IMR-90 (cell line): ENCODE measurements around the gene MX1. TPM values are rescaled to one million over a fixed set of nuclear protein-coding genes. Genes with fewer than 3 reads are reported as not detected.

Source experiments
- ATAC-seq: fragments of 200-7000 bp; cut with Tn5 transposase; 2 replicates; pipeline ENCODE4 v1.9.1; 2020; ENCODE audit warnings: low read depth, mild to moderate bottlenecking, moderate library complexity
- BruUV-seq: library from RNA; stranded (reverse); fragments of 400-500 nt; replicated peaks from 2 replicates; lab custom pipeline; 2021; lab: Mats Ljungman, UMichigan
- CTCF ChIA-PET: fragments of 300-600 bp; formaldehyde crosslinking; extraction: SDS; loops from one replicate; lab custom pipeline; 2021; ENCODE audit warnings: antibody characterized with exemption; lab: Yijun Ruan, JAX
- POLR2A ChIA-PET: fragments of 300-600 bp; sonication (Branson Sonifier 250); formaldehyde crosslinking; loops from one replicate; lab custom pipeline; 2022; ENCODE audit warnings: antibody characterized with exemption; ENCODE audit not compliant: unreplicated experiment; lab: Charles Lee
- DNase-seq: peaks from one replicate; pipeline ENCODE4 v3.0.0; 2013
- H2AFZ ChIP-seq: replicated peaks from 2 replicates; pipeline ENCODE3; 2013; ENCODE audit warnings: low read length, mild to moderate bottlenecking; ENCODE audit not compliant: poor library complexity
- H2AK5ac ChIP-seq: 2 replicates; pipeline ENCODE4 v1.6.1; 2013; ENCODE audit warnings: low read depth, low read length, inconsistent platforms
- H2AK9ac ChIP-seq: replicated peaks from 2 replicates; pipeline ENCODE3; 2013; ENCODE audit warnings: mild to moderate bottlenecking, low read depth, low read length, moderate library complexity; ENCODE audit not compliant: poor library complexity
- H2BK120ac ChIP-seq: 2 replicates; pipeline ENCODE4 v1.6.1; 2013; ENCODE audit warnings: low read depth, low read length, inconsistent platforms
- H2BK15ac ChIP-seq: 3 replicates; pipeline ENCODE4 v1.6.1; 2013; ENCODE audit warnings: low read depth, low read length, inconsistent platforms
- H2BK20ac ChIP-seq: 2 replicates; pipeline ENCODE4 v1.6.1; 2013; ENCODE audit warnings: low read depth, mild to moderate bottlenecking, inconsistent platforms, low read length, moderate library complexity
- H2BK5ac ChIP-seq: 2 replicates; pipeline ENCODE4 v1.6.1; 2013; ENCODE audit warnings: mild to moderate bottlenecking, low read depth, low read length, inconsistent platforms; ENCODE audit not compliant: poor library complexity, severe bottlenecking
- H3K14ac ChIP-seq: replicated peaks from 2 replicates; pipeline ENCODE4 v1.6.1; 2013; ENCODE audit warnings: low read depth, low read length, inconsistent platforms
- H3K18ac ChIP-seq: 2 replicates; pipeline ENCODE4 v1.6.1; 2013; ENCODE audit warnings: low read depth, low read length, control low read depth
- H3K23ac ChIP-seq: 2 replicates; pipeline ENCODE4 v1.6.1; 2013; ENCODE audit warnings: low read depth, low read length, inconsistent platforms
- H3K27ac ChIP-seq: 2 replicates; pipeline ENCODE4 v1.5.1; 2013; ENCODE audit warnings: mild to moderate bottlenecking, control low read depth, low read length; ENCODE audit not compliant: insufficient read depth
- H3K27me3 ChIP-seq: 2 replicates; pipeline ENCODE4 v1.6.1; 2013; ENCODE audit warnings: low read length; ENCODE audit not compliant: control insufficient read depth, insufficient read depth
- H3K36me3 ChIP-seq: 2 replicates; pipeline ENCODE4 v1.6.1; 2013; ENCODE audit warnings: low read length, mixed read lengths; ENCODE audit not compliant: control insufficient read depth, insufficient read depth
- H3K4ac ChIP-seq: 2 replicates; pipeline ENCODE4 v1.6.1; 2013; ENCODE audit warnings: low read depth, low read length, inconsistent platforms
- H3K4me1 ChIP-seq: 2 replicates; pipeline ENCODE4 v1.6.1; 2013; ENCODE audit warnings: low read length, mixed read lengths; ENCODE audit not compliant: control insufficient read depth, insufficient read depth
- H3K4me2 ChIP-seq: 2 replicates; pipeline ENCODE4 v1.6.1; 2013; ENCODE audit warnings: low read depth, mild to moderate bottlenecking, control low read depth, low read length, moderate library complexity
- H3K4me3 ChIP-seq: 2 replicates; pipeline ENCODE4 v1.5.1; 2013; ENCODE audit warnings: low read depth, mild to moderate bottlenecking, control low read depth, low read length, moderate library complexity; ENCODE audit not compliant: insufficient read depth
- H3K56ac ChIP-seq: 2 replicates; pipeline ENCODE4 v1.6.1; 2013; ENCODE audit warnings: low read length, inconsistent platforms; ENCODE audit not compliant: insufficient read depth; ENCODE audit errors: extremely low read depth
- H3K79me1 ChIP-seq, 2 experiments: 2 replicates each; pipeline ENCODE4 v1.6.1; 2013; ENCODE audit warnings: low read length in 2 of 2, inconsistent platforms in 1 of 2, low read depth in 1 of 2
- H3K9ac ChIP-seq: 2 replicates; pipeline ENCODE4 v1.6.1; 2013; ENCODE audit warnings: low read depth, low read length, control low read depth
- H3K9me1 ChIP-seq: 2 replicates; pipeline ENCODE4 v1.6.1; 2013; ENCODE audit warnings: low read length, inconsistent platforms; ENCODE audit not compliant: insufficient read depth
- H3K9me3 ChIP-seq: 2 replicates; pipeline ENCODE4 v1.6.1; 2013; ENCODE audit warnings: low read length; ENCODE audit not compliant: control insufficient read depth, insufficient read depth
- H4K20me1 ChIP-seq: 2 replicates; pipeline ENCODE4 v1.6.1; 2013; ENCODE audit warnings: low read length, inconsistent platforms; ENCODE audit not compliant: insufficient read depth
- H4K5ac ChIP-seq: 2 replicates; pipeline ENCODE4 v1.6.1; 2013; ENCODE audit warnings: mild to moderate bottlenecking, low read depth, low read length, control low read depth
- H4K8ac ChIP-seq, 2 experiments: 2 replicates each; pipeline ENCODE4 v1.6.1; 2013; ENCODE audit warnings: low read depth in 2 of 2, low read length in 2 of 2, control low read depth in 1 of 2, inconsistent platforms in 1 of 2
- H4K91ac ChIP-seq: 2 replicates; pipeline ENCODE4 v1.6.1; 2013; ENCODE audit warnings: low read depth, low read length, inconsistent platforms; ENCODE audit not compliant: insufficient read depth
- BHLHE40 ChIP-seq: fragments of 150-350 bp; IDR thresholded peaks from 2 replicates; pipeline ENCODE4 v1.6.1; 2016; ENCODE audit warnings: mild to moderate bottlenecking, low read depth, low read length
- CEBPB ChIP-seq: IDR thresholded peaks from 2 replicates; pipeline ENCODE4 v1.6.1; 2012; ENCODE audit warnings: low read depth, low read length, improper control_type of control experiment
- CHD1 ChIP-seq: IDR thresholded peaks from 2 replicates; pipeline ENCODE4 v1.6.1; 2012; ENCODE audit warnings: low read depth, low read length, improper control_type of control experiment
- CTCF ChIP-seq: conservative IDR thresholded peaks from 2 replicates; pipeline ENCODE4 v1.5.1; 2012; ENCODE audit warnings: mild to moderate bottlenecking, low read depth, low read length, improper control_type of control experiment
- ELK1 ChIP-seq: fragments of 150-350 bp; IDR thresholded peaks from 2 replicates; pipeline ENCODE4 v1.6.1; 2016; ENCODE audit warnings: low read depth, mild to moderate bottlenecking, low read length, moderate library complexity, borderline replicate concordance
- FOS ChIP-seq: fragments of 150-350 bp; IDR thresholded peaks from 2 replicates; pipeline ENCODE4 v1.6.1; 2016; ENCODE audit warnings: low read depth, low read length
- MAFK ChIP-seq: IDR thresholded peaks from 2 replicates; pipeline ENCODE4 v1.6.1; 2012; ENCODE audit warnings: low read depth, low read length, improper control_type of control experiment
- MAZ ChIP-seq: IDR thresholded peaks from 2 replicates; pipeline ENCODE4 v1.6.1; 2012; ENCODE audit warnings: low read depth, mild to moderate bottlenecking, low read length, improper control_type of control experiment, moderate library complexity, borderline replicate concordance
- MXI1 ChIP-seq: IDR thresholded peaks from 2 replicates; pipeline ENCODE4 v1.6.1; 2012; ENCODE audit warnings: low read depth, mild to moderate bottlenecking, low read length, moderate library complexity, borderline replicate concordance
- NFE2L2 ChIP-seq: fragments of 150-350 bp; IDR thresholded peaks from 2 replicates; pipeline ENCODE4 v1.6.1; 2016; ENCODE audit warnings: low read depth, mild to moderate bottlenecking, low read length
- POLR2A ChIP-seq: IDR thresholded peaks from 2 replicates; pipeline ENCODE4 v1.6.1; 2012; ENCODE audit warnings: mild to moderate bottlenecking, low read depth, low read length
- RAD21 ChIP-seq: IDR thresholded peaks from 2 replicates; pipeline ENCODE4 v1.6.1; 2012; ENCODE audit warnings: low read length, improper control_type of control experiment
- RFX5 ChIP-seq: IDR thresholded peaks from 2 replicates; pipeline ENCODE4 v1.8.0; 2012; ENCODE audit warnings: low read depth, mild to moderate bottlenecking, low read length, moderate library complexity
- SMC3 ChIP-seq: fragments of 150-350 bp; IDR thresholded peaks from 2 replicates; pipeline ENCODE4 v1.6.1; 2016; ENCODE audit warnings: low read depth, mild to moderate bottlenecking, antibody characterized with exemption, low read length, moderate library complexity
- WGBS, 2 experiments: methylation state at CpG; one replicate each; pipeline versions ENCODE4 v1.1.5 to v1.1.7; 2013; ENCODE audit warnings: missing lambda C conversion rate in 2 of 2; ENCODE audit not compliant: insufficient read length in 1 of 2; ENCODE audit errors: extremely low coverage in 2 of 2; 5-methylcytosine and 5-hydroxymethylcytosine counted together
- dilution Hi-C: fragments of 300-500 bp; cut with HindIII; formaldehyde crosslinking; loops from one replicate; pipeline ENCODE4 v1.14.3; 2018; ENCODE audit warnings: low sequenced_read_pairs; ENCODE audit not compliant: unreplicated experiment
- in situ Hi-C: fragments of 300-500 bp; cut with MboI; formaldehyde crosslinking; loops from 3 replicates; pipeline ENCODE4 v1.14.3; 2019; ENCODE audit warnings: low sequenced_read_pairs, inconsistent platforms, mixed read lengths
- intact Hi-C: fragments of 100-400 bp; cut with micrococcal nuclease; formaldehyde crosslinking; loops from 2 replicates; pipeline ENCODE4 v1.10.0; 2022
- polyA plus RNA-seq, 3 experiments: library from polyadenylated mRNA; depleted of rRNA; stranded (reverse); fragments of >200 nt; gene quantifications; 2 replicates each; pipeline ENCODE4 v1.2.3, GENCODE V29; 2012; ENCODE audit warnings: low replicate concordance in 1 of 3
- total RNA-seq: library from RNA; depleted of rRNA; stranded (reverse); fragments of >200 nt; gene quantifications from 2 replicates; pipeline ENCODE4 v1.2.3, GENCODE V29; 2012
- TF ChIP-seq, protein P1 (sequence below): fragments of 150-350 bp; IDR thresholded peaks from 2 replicates; pipeline ENCODE4 v1.6.1; 2017; ENCODE audit warnings: mild to moderate bottlenecking, antibody characterized with exemption, low read length, low read depth

The MX1 gene
- total and polyA plus RNA-seq, 2 of the 4 experiments (the other 2 are of a cell fraction): 1.0 to 2.5 TPM

GRCh38 chr21:41472753-41473548 lies 46.9 kb downstream of the MX1 start:
- DNase-seq (no peak), ATAC-seq (no peak)
- Histone ChIP-seq H3K9ac (no peak overlapping the region), H3K79me1 (no peaks in the 10 kb centered on the region), H3K4me3 (no peak overlapping the region), H3K18ac (no peak overlapping the region), H3K56ac (no peak overlapping the region), H3K9me3 (no peaks in the 10 kb centered on the region), H4K8ac (no peak overlapping the region), H3K4me1 (no peaks in the 10 kb centered on the region; the same call in 1 of the 2 replicates), H3K14ac (no peak overlapping the region), H4K5ac (no peak overlapping the region), H3K27ac (no peak overlapping the region), H2BK15ac (no peak overlapping the region), H3K27me3 (no peaks in the 10 kb centered on the region; the same call in 1 of the 2 replicates), H3K4me2 (no peak overlapping the region), H4K91ac (no peak overlapping the region), H4K20me1 (no peaks in the 10 kb centered on the region), H3K9me1 (no peaks in the 10 kb centered on the region), H2BK120ac (no peak overlapping the region), H2BK20ac (no peak overlapping the region), H2AK5ac (no peak overlapping the region), H2AK9ac (no peak overlapping the region), H3K23ac (no peak overlapping the region), H2AFZ (no peak overlapping the region), H3K4ac (no peak overlapping the region), H2BK5ac (no peak overlapping the region), H3K36me3 (no peaks in the 10 kb centered on the region)
- CTCF ChIA-PET: no interaction called here
- TF ChIP-seq BHLHE40 (no peak), SMC3 (no peak), FOS (no peak), NFE2L2 (no peak), ELK1 (no peak), CEBPB (no peak), RFX5 (no peak), CHD1 (no peak), CTCF (no peak), POLR2A (no peak), MAFK (no peak), RAD21 (no peak), MXI1 (no peak), MAZ (no peak)
- TF ChIP-seq, protein P1, sequence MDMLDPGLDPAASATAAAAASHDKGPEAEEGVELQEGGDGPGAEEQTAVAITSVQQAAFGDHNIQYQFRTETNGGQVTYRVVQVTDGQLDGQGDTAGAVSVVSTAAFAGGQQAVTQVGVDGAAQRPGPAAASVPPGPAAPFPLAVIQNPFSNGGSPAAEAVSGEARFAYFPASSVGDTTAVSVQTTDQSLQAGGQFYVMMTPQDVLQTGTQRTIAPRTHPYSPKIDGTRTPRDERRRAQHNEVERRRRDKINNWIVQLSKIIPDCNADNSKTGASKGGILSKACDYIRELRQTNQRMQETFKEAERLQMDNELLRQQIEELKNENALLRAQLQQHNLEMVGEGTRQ: no peak
- WGBS, 2 experiments: 82% methylated on average over 20 of the region's 33 CpGs; no CpG with 5 or more reads in 1 of the 2 experiments
- dilution Hi-C loops (no loop called here), in situ Hi-C loops (no loop called here), intact Hi-C loops (loop anchor here (10.0 kb wide), 1 partner anchor 1372 kb away; no protein-coding TSS in a partner anchor)
- BruUV-seq: no TSS peak
- POLR2A ChIA-PET: no interaction called here
